A673 (cell line): ENCODE results near the gene HYDIN.

Experiments
- CTCF ChIP-seq: fragments of 300-800, 200-600 bp; sonication (generic); conservative IDR thresholded peaks from 2 replicates; pipeline ENCODE4 v1.5.1; 2017; ENCODE audit warnings: low read depth, mild to moderate bottlenecking, antibody characterized with exemption, low read length, moderate library complexity, mixed read lengths
- EZH2 ChIP-seq: fragments of 200-600 bp; sonication (generic); IDR thresholded peaks from 2 replicates; pipeline ENCODE4 v1.6.1; 2017; ENCODE audit warnings: borderline replicate concordance, low read depth, mild to moderate bottlenecking, mixed read lengths, antibody characterized with exemption, low read length; ENCODE audit not compliant: poor library complexity, severe bottlenecking

- TF ChIP-seq EZH2 (no peak), CTCF (no peak)
Observed at GRCh38 chr16:70793851-70794502, 436.5 kb downstream of the HYDIN start.
